WTC11 (cell line): ENCODE results near the gene MAP7D2. TPM values are rescaled to one million over a fixed set of nuclear protein-coding genes. Genes with fewer than 3 reads are reported as not detected.

Source experiments
- ATAC-seq: fragments of 200-7000 bp; cut with Tn5 transposase; 2 replicates; pipeline ENCODE4 v1.10.0; 2021; ENCODE audit warnings: mild to moderate bottlenecking, moderate library complexity
- CTCF ChIA-PET: fragments of 300-600 bp; sonication (Branson Sonifier 250); formaldehyde crosslinking; loops from one replicate; lab custom pipeline; 2021; ENCODE audit warnings: antibody characterized with exemption; lab: Charles Lee
- POLR2A ChIA-PET: fragments of 350-600 bp; sonication (Branson Sonifier 250); formaldehyde crosslinking; loops from one replicate; lab custom pipeline; 2021; ENCODE audit warnings: antibody characterized with exemption; lab: Charles Lee
- DNase-seq: peaks from one replicate; pipeline ENCODE4 v3.0.0; 2021; ENCODE audit warnings: low spot score
- H3K27ac Mint-ChIP-seq: 2 replicates; pipeline ENCODE4 v1.8.0; 2021; ENCODE audit warnings: mixed read lengths
- H3K27me3 Mint-ChIP-seq: 2 replicates; pipeline ENCODE4 v1.8.0; 2021; ENCODE audit warnings: low read depth, mild to moderate bottlenecking, moderate library complexity, mixed read lengths
- H3K36me3 Mint-ChIP-seq: 2 replicates; pipeline ENCODE4 v1.8.0; 2021; ENCODE audit warnings: mixed read lengths
- H3K4me1 Mint-ChIP-seq: 2 replicates; pipeline ENCODE4 v1.8.0; 2022; ENCODE audit warnings: mixed read lengths
- H3K4me3 Mint-ChIP-seq: 2 replicates; pipeline ENCODE4 v1.8.0; 2021; ENCODE audit warnings: mild to moderate bottlenecking, moderate library complexity, mixed read lengths
- H3K9me3 Mint-ChIP-seq: 2 replicates; pipeline ENCODE4 v1.8.0; 2021; ENCODE audit warnings: mixed read lengths
- CREB1 ChIP-seq: sonication (generic); formaldehyde crosslinking; IDR thresholded peaks from 2 replicates; pipeline ENCODE4 v1.8.0; 2023; ENCODE audit warnings: mild to moderate bottlenecking, missing genetic modification reagents
- CREM ChIP-seq: sonication (generic); formaldehyde crosslinking; IDR thresholded peaks from 2 replicates; pipeline ENCODE4 v1.8.1; 2022; ENCODE audit warnings: mild to moderate bottlenecking, missing genetic modification reagents, moderate library complexity
- GABPB1 ChIP-seq: sonication (generic); formaldehyde crosslinking; IDR thresholded peaks from 2 replicates; pipeline ENCODE4 v1.8.1; 2023; ENCODE audit warnings: mild to moderate bottlenecking, missing genetic modification reagents
- GRHL2 ChIP-seq: fragments of 250-450 bp; sonication (Bioruptor Pico); IDR thresholded peaks from 2 replicates; pipeline ENCODE4 v1.8.0; 2022; ENCODE audit warnings: mild to moderate bottlenecking, moderate library complexity; ENCODE audit not compliant: insufficient replicate concordance, severe bottlenecking
- HMGA2 ChIP-seq: fragments of 250-450 bp; sonication (Bioruptor Pico); IDR thresholded peaks from 2 replicates; pipeline ENCODE4 v1.4.0; 2021; ENCODE audit warnings: mild to moderate bottlenecking, moderate library complexity
- MXD4 ChIP-seq: fragments of 250-450 bp; sonication (Bioruptor Pico); IDR thresholded peaks from 2 replicates; pipeline ENCODE4 v1.8.0; 2021; ENCODE audit warnings: mild to moderate bottlenecking, moderate library complexity, borderline replicate concordance
- MYBL2 ChIP-seq: sonication (generic); formaldehyde crosslinking; IDR thresholded peaks from 2 replicates; pipeline ENCODE4 v1.8.1; 2023; ENCODE audit warnings: mild to moderate bottlenecking, moderate library complexity, missing genetic modification reagents
- NR2C2 ChIP-seq: sonication (generic); formaldehyde crosslinking; IDR thresholded peaks from 2 replicates; pipeline ENCODE4 v1.8.0; 2022; ENCODE audit warnings: mild to moderate bottlenecking, missing genetic modification reagents
- OVOL2 ChIP-seq: fragments of 250-450 bp; sonication (Bioruptor Pico); IDR thresholded peaks from 2 replicates; pipeline ENCODE4 v1.9.0; 2021; ENCODE audit warnings: mild to moderate bottlenecking, borderline replicate concordance
- PRRX2 ChIP-seq: fragments of 250-450 bp; sonication (Bioruptor Pico); IDR thresholded peaks from 2 replicates; pipeline ENCODE4 v1.8.0; 2021; ENCODE audit warnings: mild to moderate bottlenecking
- RELA ChIP-seq: sonication (generic); formaldehyde crosslinking; IDR thresholded peaks from 2 replicates; pipeline ENCODE4 v1.8.1; 2022; ENCODE audit warnings: missing genetic modification reagents, mild to moderate bottlenecking, borderline replicate concordance
- RORB ChIP-seq: fragments of 250-450 bp; sonication (Bioruptor Pico); IDR thresholded peaks from 2 replicates; pipeline ENCODE4 v1.9.0; 2021; ENCODE audit warnings: mild to moderate bottlenecking
- SP1 ChIP-seq: sonication (generic); formaldehyde crosslinking; conservative IDR thresholded peaks from 2 replicates; pipeline ENCODE4 v1.8.1; 2022; ENCODE audit warnings: missing genetic modification reagents
- TP53 ChIP-seq: sonication (generic); formaldehyde crosslinking; IDR thresholded peaks from 2 replicates; pipeline ENCODE4 v1.8.1; 2023; ENCODE audit warnings: mild to moderate bottlenecking, missing genetic modification reagents
- ZNF121 ChIP-seq: sonication (generic); formaldehyde crosslinking; IDR thresholded peaks from 2 replicates; pipeline ENCODE4 v1.8.0; 2023; ENCODE audit warnings: missing genetic modification reagents
- ZNF232 ChIP-seq: sonication (generic); formaldehyde crosslinking; IDR thresholded peaks from 2 replicates; pipeline ENCODE4 v1.8.0; 2022; ENCODE audit warnings: mild to moderate bottlenecking, missing genetic modification reagents
- total RNA-seq: library from RNA; stranded (reverse); gene quantifications from 3 replicates; pipeline ENCODE4 v1.2.3, GENCODE V29; 2021
- TF ChIP-seq, protein P1 (sequence below): sonication (generic); formaldehyde crosslinking; IDR thresholded peaks from 2 replicates; pipeline ENCODE4 v1.8.0; 2022; ENCODE audit warnings: mild to moderate bottlenecking, missing genetic modification reagents
- TF ChIP-seq, protein P2 (sequence below): sonication (generic); formaldehyde crosslinking; IDR thresholded peaks from 2 replicates; pipeline ENCODE4 v1.8.0; 2022; ENCODE audit warnings: mild to moderate bottlenecking, missing genetic modification reagents
- TF ChIP-seq, protein P3 (sequence below): sonication (generic); formaldehyde crosslinking; IDR thresholded peaks from 2 replicates; pipeline ENCODE4 v1.8.1; 2022; ENCODE audit warnings: low read depth, mild to moderate bottlenecking, moderate library complexity, missing genetic modification reagents, borderline replicate concordance
- TF ChIP-seq, protein P4 (sequence below): fragments of 250-450 bp; sonication (Bioruptor Pico); IDR thresholded peaks from 2 replicates; pipeline ENCODE4 v1.8.0; 2021; ENCODE audit warnings: mild to moderate bottlenecking
- TF ChIP-seq, protein P5 (sequence below): sonication (generic); formaldehyde crosslinking; conservative IDR thresholded peaks from 2 replicates; pipeline ENCODE4 v1.8.1; 2023; ENCODE audit warnings: mild to moderate bottlenecking, low read depth, missing genetic modification reagents, moderate library complexity
- TF ChIP-seq, protein P6 (sequence below): sonication (generic); formaldehyde crosslinking; IDR thresholded peaks from 2 replicates; pipeline ENCODE4 v1.8.1; 2022; ENCODE audit warnings: missing genetic modification reagents, borderline replicate concordance

MAP7D2 gene
- total RNA-seq, 1 experiment from 2014 or later = 0.57 TPM

DNA sequence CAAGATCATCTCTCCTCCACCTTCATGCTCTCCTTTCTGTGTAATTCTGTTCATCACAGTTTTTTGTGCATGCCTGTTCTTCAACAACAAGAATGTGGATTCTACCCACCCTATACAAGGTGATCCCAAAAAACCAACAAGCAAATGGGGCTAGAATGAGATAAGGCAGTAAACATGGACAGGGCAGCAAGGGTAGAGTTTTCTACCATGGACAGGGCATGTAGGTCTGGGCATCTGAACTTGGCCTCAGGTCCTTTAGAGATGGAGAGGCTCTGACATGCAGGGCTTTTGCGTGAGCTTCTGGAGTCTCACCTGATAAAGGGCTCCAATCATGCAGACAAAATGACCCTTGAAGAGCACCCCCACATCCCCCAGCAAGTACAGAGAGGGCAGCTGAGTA is 36.4 kb downstream of the MAP7D2 start:
- ATAC-seq = no peak
- Mint-ChIP-seq H3K27ac (no peak overlapping the region), H3K27me3 (no peaks in the 10 kb centered on the region), H3K9me3 (no peaks in the 10 kb centered on the region), H3K4me1 (no peaks in the 10 kb centered on the region), H3K4me3 (no peak overlapping the region), H3K36me3 (no peaks in the 10 kb centered on the region)
- CTCF ChIA-PET = no interaction called here
- TF ChIP-seq, protein P1, sequence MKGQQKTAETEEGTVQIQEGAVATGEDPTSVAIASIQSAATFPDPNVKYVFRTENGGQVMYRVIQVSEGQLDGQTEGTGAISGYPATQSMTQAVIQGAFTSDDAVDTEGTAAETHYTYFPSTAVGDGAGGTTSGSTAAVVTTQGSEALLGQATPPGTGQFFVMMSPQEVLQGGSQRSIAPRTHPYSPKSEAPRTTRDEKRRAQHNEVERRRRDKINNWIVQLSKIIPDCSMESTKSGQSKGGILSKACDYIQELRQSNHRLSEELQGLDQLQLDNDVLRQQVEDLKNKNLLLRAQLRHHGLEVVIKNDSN (CRISPR knock-in tag) = no peak
- TF ChIP-seq GABPB1 (CRISPR knock-in tag) = no peak
- TF ChIP-seq, protein P2, sequence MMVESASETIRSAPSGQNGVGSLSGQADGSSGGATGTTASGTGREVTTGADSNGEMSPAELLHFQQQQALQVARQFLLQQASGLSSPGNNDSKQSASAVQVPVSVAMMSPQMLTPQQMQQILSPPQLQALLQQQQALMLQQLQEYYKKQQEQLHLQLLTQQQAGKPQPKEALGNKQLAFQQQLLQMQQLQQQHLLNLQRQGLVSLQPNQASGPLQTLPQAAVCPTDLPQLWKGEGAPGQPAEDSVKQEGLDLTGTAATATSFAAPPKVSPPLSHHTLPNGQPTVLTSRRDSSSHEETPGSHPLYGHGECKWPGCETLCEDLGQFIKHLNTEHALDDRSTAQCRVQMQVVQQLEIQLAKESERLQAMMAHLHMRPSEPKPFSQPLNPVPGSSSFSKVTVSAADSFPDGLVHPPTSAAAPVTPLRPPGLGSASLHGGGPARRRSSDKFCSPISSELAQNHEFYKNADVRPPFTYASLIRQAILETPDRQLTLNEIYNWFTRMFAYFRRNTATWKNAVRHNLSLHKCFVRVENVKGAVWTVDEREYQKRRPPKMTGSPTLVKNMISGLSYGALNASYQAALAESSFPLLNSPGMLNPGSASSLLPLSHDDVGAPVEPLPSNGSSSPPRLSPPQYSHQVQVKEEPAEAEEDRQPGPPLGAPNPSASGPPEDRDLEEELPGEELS = no peak
- TF ChIP-seq, protein P3, sequence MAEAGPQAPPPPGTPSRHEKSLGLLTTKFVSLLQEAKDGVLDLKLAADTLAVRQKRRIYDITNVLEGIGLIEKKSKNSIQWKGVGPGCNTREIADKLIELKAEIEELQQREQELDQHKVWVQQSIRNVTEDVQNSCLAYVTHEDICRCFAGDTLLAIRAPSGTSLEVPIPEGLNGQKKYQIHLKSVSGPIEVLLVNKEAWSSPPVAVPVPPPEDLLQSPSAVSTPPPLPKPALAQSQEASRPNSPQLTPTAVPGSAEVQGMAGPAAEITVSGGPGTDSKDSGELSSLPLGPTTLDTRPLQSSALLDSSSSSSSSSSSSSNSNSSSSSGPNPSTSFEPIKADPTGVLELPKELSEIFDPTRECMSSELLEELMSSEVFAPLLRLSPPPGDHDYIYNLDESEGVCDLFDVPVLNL = no peak
- TF ChIP-seq OVOL2 (CRISPR knock-in tag) = no peak
- TF ChIP-seq, protein P4, sequence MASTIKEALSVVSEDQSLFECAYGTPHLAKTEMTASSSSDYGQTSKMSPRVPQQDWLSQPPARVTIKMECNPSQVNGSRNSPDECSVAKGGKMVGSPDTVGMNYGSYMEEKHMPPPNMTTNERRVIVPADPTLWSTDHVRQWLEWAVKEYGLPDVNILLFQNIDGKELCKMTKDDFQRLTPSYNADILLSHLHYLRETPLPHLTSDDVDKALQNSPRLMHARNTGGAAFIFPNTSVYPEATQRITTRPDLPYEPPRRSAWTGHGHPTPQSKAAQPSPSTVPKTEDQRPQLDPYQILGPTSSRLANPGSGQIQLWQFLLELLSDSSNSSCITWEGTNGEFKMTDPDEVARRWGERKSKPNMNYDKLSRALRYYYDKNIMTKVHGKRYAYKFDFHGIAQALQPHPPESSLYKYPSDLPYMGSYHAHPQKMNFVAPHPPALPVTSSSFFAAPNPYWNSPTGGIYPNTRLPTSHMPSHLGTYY (CRISPR knock-in tag) = no peak
- no peak for TF ChIP-seq CREB1 (CRISPR knock-in tag)
- POLR2A ChIA-PET = no interaction called here
- no peak for DNase-seq

DNA sequence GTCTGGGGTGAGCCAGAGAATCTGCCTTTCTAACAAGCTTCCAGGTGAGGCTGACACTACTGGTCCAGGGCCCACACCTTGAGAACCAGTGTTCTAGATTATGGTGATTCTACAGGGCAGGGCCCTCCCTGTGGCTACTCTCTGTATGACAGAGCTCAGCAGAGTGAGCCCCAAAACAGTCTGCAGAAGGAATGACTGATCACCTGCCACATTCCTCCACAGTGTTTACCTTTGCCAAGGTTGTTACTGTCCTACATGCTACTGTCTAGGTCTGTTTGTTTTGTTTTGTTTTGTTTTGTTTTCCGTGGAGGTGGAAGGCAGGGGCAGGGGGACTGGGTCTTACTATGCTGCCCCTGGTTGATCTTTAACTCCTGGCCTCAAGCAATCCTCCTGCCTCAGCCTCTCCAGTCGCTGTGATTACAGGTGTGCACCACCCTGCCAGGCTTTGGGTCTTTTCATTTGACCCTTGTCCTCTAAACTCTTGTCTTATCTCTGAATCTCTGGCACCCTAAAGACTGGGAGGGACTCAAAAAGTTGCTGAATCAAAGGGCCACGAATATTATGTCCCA is 45.1 kb downstream of the MAP7D2 start:
- Mint-ChIP-seq H3K27me3 (no peaks in the 10 kb centered on the region), H3K4me3 (no peak overlapping the region), H3K36me3 (no peaks in the 10 kb centered on the region), H3K9me3 (no peaks in the 10 kb centered on the region), H3K27ac (no peak overlapping the region), H3K4me1 (peaks cover 4% of the 10 kb centered on the region; the same call in 1 of the 2 replicates)
- POLR2A ChIA-PET = no interaction called here
- DNase-seq (no peak), ATAC-seq (no peak)
- CTCF ChIA-PET = interaction anchor here (0.7 kb wide), 1 partner anchor 167 kb away, joined by 3 read pairs; no protein-coding TSS in a partner anchor
- TF ChIP-seq TP53 (no peak), ZNF121 (CRISPR knock-in tag) (no peak), CREM (CRISPR knock-in tag) (no peak), RELA (no peak), PRRX2 (CRISPR knock-in tag) (no peak), MYBL2 (no peak), NR2C2 (CRISPR knock-in tag) (no peak), MXD4 (CRISPR knock-in tag) (no peak), ZNF232 (CRISPR knock-in tag) (no peak), HMGA2 (CRISPR knock-in tag) (no peak), OVOL2 (CRISPR knock-in tag) (no peak), GRHL2 (no peak), SP1 (CRISPR knock-in tag) (no peak), RORB (no peak)
- TF ChIP-seq, protein P5, sequence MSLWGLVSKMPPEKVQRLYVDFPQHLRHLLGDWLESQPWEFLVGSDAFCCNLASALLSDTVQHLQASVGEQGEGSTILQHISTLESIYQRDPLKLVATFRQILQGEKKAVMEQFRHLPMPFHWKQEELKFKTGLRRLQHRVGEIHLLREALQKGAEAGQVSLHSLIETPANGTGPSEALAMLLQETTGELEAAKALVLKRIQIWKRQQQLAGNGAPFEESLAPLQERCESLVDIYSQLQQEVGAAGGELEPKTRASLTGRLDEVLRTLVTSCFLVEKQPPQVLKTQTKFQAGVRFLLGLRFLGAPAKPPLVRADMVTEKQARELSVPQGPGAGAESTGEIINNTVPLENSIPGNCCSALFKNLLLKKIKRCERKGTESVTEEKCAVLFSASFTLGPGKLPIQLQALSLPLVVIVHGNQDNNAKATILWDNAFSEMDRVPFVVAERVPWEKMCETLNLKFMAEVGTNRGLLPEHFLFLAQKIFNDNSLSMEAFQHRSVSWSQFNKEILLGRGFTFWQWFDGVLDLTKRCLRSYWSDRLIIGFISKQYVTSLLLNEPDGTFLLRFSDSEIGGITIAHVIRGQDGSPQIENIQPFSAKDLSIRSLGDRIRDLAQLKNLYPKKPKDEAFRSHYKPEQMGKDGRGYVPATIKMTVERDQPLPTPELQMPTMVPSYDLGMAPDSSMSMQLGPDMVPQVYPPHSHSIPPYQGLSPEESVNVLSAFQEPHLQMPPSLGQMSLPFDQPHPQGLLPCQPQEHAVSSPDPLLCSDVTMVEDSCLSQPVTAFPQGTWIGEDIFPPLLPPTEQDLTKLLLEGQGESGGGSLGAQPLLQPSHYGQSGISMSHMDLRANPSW (CRISPR knock-in tag) = no peak
- TF ChIP-seq, protein P6, sequence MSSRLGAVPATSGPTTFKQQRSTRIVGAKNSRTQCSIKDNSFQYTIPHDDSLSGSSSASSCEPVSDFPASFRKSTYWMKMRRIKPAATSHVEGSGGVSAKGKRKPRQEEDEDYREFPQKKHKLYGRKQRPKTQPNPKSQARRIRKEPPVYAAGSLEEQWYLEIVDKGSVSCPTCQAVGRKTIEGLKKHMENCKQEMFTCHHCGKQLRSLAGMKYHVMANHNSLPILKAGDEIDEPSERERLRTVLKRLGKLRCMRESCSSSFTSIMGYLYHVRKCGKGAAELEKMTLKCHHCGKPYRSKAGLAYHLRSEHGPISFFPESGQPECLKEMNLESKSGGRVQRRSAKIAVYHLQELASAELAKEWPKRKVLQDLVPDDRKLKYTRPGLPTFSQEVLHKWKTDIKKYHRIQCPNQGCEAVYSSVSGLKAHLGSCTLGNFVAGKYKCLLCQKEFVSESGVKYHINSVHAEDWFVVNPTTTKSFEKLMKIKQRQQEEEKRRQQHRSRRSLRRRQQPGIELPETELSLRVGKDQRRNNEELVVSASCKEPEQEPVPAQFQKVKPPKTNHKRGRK (CRISPR knock-in tag) = no peak
